HG02973 (cell line): ENCODE data around the gene LRRC71.

Experiments used
- ATAC-seq: cut with Tn5 transposase; IDR thresholded peaks from one replicate; pipeline ENCODE4 v1.9.1; 2021; ENCODE audit warnings: moderate library complexity; ENCODE audit not compliant: unreplicated experiment

Gene LRRC71

DNA sequence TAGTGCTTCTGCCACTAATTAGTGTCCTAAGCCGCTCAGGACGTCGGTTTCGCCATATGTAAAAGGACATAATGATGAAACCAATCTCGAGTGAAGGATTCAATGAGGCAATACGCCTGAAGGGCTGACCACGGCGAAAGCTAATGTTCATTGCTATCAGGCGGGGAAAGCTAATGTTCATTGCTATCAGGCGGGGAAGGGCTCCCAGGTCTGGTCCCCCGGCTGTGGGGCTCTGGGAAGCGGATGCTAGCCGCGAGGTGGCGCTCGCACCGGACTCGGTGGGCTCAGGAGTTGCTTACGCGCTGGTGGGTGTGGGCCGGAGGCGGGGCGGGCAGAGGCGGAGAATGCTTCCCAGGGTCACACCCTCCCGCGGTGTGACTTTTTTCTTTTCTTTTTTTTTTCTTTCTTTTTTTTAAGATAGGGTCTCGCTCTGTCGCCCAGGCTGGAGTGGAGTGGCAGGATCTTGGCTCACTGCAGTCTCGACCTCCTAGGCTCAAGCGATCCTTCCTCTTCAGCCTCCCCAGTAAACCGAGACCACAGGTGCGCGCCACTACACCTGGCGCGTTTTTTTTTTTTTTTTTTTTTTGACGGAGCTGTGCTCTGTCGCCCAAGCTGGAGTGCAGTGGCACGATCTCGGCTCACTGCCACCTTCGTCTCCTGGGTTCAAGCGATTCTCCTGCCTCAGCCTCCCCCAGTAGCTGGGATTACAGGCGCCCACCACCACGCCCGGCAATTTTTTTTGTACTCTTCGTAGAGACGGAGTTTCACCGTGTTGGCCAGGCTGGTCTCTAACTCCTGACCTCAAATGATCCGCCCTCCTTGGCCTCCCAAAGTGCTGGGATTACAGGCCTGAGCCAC lies 28.0 kb upstream of the LRRC71 start:
- ATAC-seq, result peak; percentile 64

- no peak for ATAC-seq
Measured at GRCh38 chr1:156893048-156893953, 27.1 kb upstream of the LRRC71 start, which contains the start of gene PEAR1. Gene PEAR1, plus strand, starts transcription at chr1:156893718. Its CDS starts 10,209 bp downstream, at chr1:156903927.

GRCh38 chr1:156894001-156894400 lies 26.4 kb upstream of the LRRC71 start:
- no peak for ATAC-seq

DNA sequence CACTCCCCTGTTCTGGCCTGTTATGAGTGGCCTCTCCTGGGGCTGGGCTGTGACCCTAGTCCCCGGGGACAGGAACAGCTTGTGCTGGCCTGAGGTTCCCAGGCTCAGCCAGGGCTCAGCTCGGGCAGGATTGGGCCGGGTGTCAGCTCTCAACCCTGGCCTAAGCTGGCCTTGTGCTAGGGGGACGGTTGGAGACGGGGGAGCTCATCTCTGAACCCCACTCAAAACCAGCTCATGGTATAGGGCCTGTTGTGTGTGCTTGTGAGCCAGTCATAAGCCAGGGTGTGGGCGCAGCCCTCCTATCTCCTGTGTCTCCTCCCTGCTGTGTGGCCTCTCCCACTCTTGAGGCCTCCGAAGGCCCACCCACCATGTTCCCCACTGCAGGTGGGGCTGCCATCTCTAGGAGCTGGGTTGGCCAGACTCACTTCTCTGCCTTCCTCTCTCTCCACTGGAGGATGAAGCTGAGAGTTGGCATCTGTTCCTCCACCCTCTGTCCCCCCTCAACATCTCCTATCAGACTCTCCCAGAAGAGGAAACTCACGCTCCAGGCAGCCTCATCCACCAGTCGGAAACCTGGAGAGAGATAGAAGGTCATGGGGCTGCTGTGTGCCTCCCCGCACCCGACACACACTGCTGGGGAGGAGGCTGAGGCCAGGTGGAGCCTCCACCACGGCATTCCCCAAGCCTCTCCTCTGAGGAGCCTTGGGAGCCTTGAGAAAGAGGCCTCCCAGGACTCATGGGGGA lies 25.5 kb upstream of the LRRC71 start:
- ATAC-seq, result no peak

DNA sequence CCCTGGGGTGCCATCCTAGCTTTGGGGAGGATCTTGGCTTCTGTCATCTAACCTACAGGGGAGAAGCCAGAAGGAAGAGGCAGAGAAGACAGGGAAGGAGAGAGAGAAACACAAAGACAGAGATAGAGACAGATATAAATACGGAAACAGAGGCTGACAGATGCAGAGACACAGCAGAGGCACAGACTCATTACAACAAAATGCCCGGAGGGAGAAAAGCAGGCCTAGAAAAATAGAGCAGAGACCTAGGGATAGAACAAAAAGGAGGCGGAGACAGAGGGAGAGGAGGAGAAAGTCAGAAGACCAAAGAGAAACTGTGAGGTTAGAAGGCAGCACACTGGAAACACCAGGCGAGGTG lies 25.0 kb upstream of the LRRC71 start:
- no peak for ATAC-seq

DNA sequence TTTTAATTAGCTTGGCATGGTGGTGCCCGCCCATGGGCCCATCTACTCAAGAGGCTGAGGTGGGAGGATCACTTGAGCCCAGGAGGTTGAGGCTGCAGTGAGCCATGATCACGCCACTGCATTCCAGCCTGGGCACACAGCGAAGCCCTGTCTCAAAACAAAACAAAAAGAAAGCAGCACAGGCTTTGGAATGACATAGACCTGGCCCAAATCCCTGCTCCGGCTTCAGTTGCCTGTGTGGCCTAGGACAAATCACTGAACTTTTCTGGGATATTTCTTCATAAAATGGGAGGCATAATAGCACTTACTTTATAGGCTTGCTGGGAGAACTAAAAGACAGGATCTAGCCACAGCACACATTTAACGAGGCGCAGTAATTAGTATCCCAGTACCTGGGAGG lies 24.5 kb upstream of the LRRC71 start:
- ATAC-seq, result no peak

DNA sequence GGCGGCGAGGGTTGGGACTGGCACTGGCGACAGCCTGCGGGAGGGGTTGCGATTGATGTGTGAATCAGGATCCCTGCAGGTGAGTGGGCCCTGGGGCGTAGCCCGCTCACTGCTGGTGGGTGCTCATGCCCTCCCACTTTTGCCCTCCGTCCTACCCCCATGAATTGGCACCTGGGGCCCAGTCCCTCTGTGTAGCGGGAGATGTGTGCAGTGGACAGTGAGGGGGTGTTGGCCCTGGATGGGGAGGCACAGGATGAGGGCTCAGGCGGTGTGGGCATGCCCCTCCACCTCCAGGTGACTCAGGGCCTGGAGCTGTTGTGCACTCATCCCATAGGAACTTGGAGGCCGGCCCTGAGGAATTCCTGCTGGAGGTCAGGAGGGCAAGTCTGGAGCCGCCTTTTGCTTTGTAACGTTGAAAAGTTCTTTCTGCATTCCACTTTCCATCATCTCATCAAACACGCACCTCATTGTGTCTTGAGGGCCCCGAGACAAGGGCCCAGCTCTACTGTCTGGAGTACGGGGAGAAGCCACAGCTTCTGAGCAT lies 23.9 kb upstream of the LRRC71 start:
- no peak for ATAC-seq

GRCh38 chr1:156897078-156897825 lies 23.2 kb upstream of the LRRC71 start:
- ATAC-seq, result no peak

DNA sequence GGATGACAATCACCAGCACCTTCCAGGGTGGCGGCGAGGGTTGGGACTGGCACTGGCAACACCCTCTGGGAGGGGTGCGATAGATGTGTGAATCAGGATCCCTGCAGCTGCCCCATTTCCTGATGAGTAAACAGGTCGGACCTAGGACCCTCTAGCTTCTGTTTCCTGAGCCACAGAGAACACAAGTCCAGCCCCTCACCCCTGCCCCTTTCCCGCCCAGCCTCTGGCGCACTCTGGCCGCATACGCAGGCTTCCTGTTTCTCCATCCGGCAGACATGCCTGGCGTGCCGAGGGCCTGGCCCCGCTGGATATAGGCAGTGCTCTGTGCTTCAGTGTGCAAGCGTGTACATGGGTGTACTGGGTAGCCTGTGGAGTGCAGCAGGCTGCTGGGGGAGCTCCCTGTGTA lies 22.3 kb upstream of the LRRC71 start:
- ATAC-seq, result no peak

DNA sequence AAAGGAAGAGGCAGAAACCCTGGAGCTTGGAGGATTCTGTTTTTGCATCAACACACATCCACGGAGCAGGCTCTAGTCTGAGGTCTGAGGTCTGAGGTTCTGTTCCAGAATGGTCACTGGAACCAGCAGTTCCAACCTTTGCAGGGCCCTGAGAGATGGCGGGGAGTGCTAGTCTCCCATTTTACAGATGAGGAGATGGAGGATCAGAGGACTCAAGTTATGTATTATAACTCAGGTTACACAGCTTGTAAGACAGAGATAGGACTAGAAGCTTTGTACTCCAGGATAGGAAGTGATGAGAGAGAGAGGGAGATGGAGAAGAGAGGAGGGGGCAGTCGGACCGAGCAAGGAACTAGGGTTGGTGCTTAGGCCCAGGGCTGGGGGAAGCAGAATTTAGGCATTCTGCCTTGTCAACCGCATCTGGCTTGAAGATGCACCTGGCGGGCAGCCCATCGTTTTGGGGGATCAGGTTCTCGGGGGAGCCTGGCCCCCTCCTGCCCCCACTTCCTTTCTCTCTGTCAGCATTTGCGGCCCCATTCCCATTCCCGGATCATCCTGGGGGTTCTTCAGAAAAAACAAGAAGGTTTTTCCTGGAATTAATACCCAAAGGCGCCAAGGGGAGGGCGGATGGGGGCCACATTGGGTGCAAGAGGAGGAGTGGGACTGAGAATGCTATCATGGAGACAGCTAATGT lies 21.3 kb upstream of the LRRC71 start:
- ATAC-seq, result no peak

DNA sequence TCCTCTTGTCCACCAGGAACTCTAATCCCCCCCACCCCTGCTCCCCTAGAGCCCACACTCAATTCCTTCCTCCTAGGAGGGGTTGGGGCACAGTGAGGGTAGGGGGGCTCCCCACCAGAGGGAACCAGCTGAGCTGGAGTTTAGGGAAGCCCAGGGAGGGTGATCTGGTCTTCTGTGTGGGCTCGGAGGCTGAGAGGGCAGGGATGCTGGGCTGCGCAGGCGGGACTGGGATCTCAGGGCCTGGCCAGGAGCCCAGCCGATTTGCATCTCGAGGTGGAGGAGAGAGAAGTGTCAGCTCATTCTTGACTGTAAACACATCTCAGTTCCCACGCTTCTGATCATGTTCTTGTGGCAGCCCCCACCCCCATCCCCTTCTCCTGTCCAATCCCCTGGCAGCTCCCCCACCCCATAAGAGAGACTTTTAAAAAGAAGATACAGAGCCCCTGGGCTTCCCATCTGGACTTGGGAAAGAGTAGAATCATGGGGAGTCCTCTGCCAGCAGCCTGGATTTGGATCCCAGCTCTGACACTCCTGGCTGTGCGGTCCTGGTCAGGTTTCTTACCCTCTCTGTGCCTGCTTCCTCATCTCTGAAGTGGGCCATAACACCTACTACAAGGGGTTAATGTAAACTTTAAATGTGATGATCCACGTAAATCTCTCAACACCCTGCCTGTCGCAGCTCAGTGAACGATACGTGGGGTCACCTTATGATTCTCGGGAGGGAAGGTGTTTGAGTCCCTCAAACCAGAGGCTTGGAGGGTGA lies 20.3 kb upstream of the LRRC71 start:
- ATAC-seq, result no peak

- no peak for ATAC-seq
Measured at GRCh38 chr1:156900896-156901589, 19.4 kb upstream of the LRRC71 start.

- ATAC-seq, result no peak
Measured at GRCh38 chr1:156901590-156901900, 18.9 kb upstream of the LRRC71 start.

DNA sequence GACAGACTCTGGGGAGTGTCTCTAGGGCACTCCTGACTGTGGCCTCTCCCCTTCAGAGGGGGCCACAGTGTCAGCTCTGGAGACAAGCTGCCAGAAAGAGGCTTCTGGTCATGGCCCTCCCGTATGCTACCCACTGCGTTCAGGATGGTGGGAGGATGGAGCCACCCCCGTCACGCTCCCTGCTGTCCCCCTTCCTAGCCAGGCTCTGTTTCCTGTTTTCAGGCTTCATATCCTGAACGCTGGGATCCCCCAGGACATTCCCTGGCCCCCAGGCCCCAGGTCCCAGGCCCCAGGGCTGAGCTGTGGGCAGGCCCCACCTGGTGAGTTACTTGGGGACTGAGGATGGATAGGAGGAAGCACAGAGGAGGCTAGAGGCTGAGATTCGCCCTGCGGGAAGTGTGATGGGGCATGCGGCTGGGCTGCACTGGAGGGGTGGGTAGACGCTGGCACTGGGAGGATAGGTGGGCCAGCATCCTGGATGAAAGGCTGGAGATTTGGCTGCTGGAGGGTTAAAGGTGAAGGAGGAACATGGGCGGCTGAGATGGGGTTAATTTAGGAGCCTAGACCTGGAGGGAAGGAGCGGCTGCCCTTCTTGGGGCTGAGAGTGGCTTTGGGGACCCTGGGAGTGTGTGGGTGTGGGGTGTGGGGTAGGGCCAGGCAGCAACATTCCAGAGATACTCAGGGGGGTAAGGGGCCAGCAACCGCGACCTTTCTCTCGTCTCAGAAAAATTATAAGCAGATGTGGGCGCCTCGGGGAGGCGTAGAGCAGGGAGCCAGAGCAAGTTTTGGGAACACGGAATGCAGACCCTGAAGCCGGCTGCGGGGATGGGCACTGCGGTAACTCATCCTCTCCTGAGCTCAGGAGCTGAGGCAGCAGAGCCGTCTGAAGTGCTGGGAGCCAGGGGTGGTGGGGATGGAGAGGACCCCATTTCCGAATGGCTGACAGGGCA lies 18.2 kb upstream of the LRRC71 start:
- no peak for ATAC-seq

DNA sequence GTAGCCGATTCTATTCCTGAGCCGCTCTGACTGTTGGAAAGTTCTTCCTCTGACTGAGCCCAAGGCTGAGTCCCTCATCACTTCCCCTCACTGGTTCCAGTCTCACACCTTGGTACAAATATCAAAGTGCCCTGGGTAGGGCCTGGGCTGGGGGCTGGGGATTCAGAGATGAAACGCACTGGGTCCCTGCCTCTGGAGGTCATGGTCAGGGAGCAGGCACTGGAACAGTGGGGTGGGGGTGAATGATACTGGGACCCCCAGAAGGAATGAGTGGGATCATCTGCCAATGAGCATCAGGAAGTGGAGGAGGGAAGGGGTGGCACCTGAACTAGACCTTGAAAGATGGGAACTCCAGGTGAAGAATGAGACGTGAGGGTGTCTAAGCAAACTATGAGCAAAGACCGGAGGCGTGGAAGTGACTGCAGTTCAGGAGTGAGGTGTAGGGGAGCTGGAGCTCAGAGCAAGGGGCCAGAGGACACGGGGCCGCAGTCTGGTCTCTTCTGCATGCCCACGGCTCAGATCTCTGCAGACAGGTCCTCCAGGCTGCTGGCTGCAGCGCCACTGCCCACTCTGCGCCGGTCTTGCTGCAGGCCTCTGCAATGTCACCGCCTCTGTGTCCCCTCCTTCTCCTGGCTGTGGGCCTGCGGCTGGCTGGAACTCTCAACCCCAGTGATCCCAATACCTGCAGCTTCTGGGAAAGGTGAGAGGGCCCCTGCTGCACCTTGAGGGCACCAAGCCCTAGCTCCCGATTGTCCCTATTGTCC lies 16.9 kb upstream of the LRRC71 start:
- no peak for ATAC-seq

GRCh38 chr1:156904187-156904959 lies 16.1 kb upstream of the LRRC71 start:
- no peak for ATAC-seq
